Neural crest cell (in vitro differentiated cells): ENCODE results near the gene SKIL. TPM values are rescaled to one million over a fixed set of nuclear protein-coding genes. Genes with fewer than 3 reads are reported as not detected.

Experiments
- DNase-seq: peaks from one replicate; pipeline ENCODE4 v3.0.0; 2021; ENCODE audit warnings: low read depth, mixed read lengths, low spot score
- H3K27ac Mint-ChIP-seq: one replicate; pipeline ENCODE4 v1.8.0; 2021; ENCODE audit warnings: mild to moderate bottlenecking, mixed read lengths; ENCODE audit not compliant: unreplicated experiment
- H3K27me3 Mint-ChIP-seq: 2 replicates; pipeline ENCODE4 v1.8.0; 2021; ENCODE audit warnings: low read depth, mild to moderate bottlenecking, mixed read lengths
- H3K36me3 Mint-ChIP-seq: 2 replicates; pipeline ENCODE4 v1.8.0; 2021; ENCODE audit warnings: low read depth, mild to moderate bottlenecking, mixed read lengths
- H3K4me1 Mint-ChIP-seq: 2 replicates; pipeline ENCODE4 v1.8.0; 2021; ENCODE audit warnings: mixed read lengths
- H3K4me3 Mint-ChIP-seq: one replicate; pipeline ENCODE4 v1.8.0; 2021; ENCODE audit warnings: mild to moderate bottlenecking, mixed read lengths
- H3K9me3 Mint-ChIP-seq: 2 replicates; pipeline ENCODE4 v1.8.0; 2021; ENCODE audit warnings: mixed read lengths
- CTCF ChIP-seq: fragments of 200-600 bp; sonication (generic); conservative IDR thresholded peaks from 2 replicates; pipeline ENCODE4 v1.5.0; 2021; ENCODE audit warnings: antibody characterized with exemption, mild to moderate bottlenecking
- long read RNA-seq: library from polyadenylated mRNA; unstranded; transcript quantifications from one replicate; pipeline ENCODE4 v2.0.0, GENCODE V29; 2020
- total RNA-seq: library from RNA; stranded (reverse); gene quantifications from 2 replicates; pipeline ENCODE4 v1.2.1, GENCODE V29; 2021

The SKIL gene
- 17.7 and 18.0 TPM in 2 replicates for total RNA-seq
- long read RNA-seq, partial matches to known transcripts, result 3 of 9 reads
- long read RNA-seq, other reads (novel, unspliced or antisense), result 3 of 9 reads

- peak; percentile 85 for DNase-seq
- peak; percentile 14 for TF ChIP-seq CTCF
- peaks cover 5% of the 10 kb centered on the region for H3K27me3 Mint-ChIP-seq
- peak within 1 kb of the TSS; percentile 91 for H3K4me3 Mint-ChIP-seq
- no peaks in the 10 kb centered on the region for H3K9me3 Mint-ChIP-seq
- H3K4me1 Mint-ChIP-seq, result peaks cover 44% of the 10 kb centered on the region
- H3K27ac Mint-ChIP-seq, result peak within 1 kb of the TSS; percentile 98
- H3K36me3 Mint-ChIP-seq, result peaks cover 2% of the 10 kb centered on the region
Observed at GRCh38 chr3:170357176-170358041, at the start of gene SKIL. TSS of gene SKIL (plus strand) at chr3:170357715. CDS start at chr3:170360332, 2,617 bp downstream.

- H3K4me3 Mint-ChIP-seq, result no peak overlapping the region
- no peak overlapping the region for H3K27ac Mint-ChIP-seq
- H3K9me3 Mint-ChIP-seq, result no peaks in the 10 kb centered on the region
- H3K4me1 Mint-ChIP-seq, result peaks cover 4% of the 10 kb centered on the region
- H3K27me3 Mint-ChIP-seq, result no peaks in the 10 kb centered on the region
- no peaks in the 10 kb centered on the region for H3K36me3 Mint-ChIP-seq
- no peak for TF ChIP-seq CTCF
- DNase-seq, result no peak
Observed at GRCh38 chr3:170309046-170309445, 48.5 kb upstream of the SKIL start.

- no peak for DNase-seq
- H3K27ac Mint-ChIP-seq, result no peak overlapping the region
- TF ChIP-seq CTCF, result no peak
- H3K4me1 Mint-ChIP-seq, result peaks cover 24% of the 10 kb centered on the region
- no peak overlapping the region for H3K4me3 Mint-ChIP-seq
- H3K27me3 Mint-ChIP-seq, result no peaks in the 10 kb centered on the region
- no peaks in the 10 kb centered on the region for H3K9me3 Mint-ChIP-seq
- H3K36me3 Mint-ChIP-seq, result no peaks in the 10 kb centered on the region
Observed at GRCh38 chr3:170317954-170318353, 39.6 kb upstream of the SKIL start.

- no peak for DNase-seq
- peaks cover 34% of the 10 kb centered on the region for H3K4me1 Mint-ChIP-seq
- H3K36me3 Mint-ChIP-seq, result no peaks in the 10 kb centered on the region
- no peak overlapping the region for H3K27ac Mint-ChIP-seq
- H3K4me3 Mint-ChIP-seq, result no peak overlapping the region
- TF ChIP-seq CTCF, result no peak
- no peaks in the 10 kb centered on the region for H3K27me3 Mint-ChIP-seq
- H3K9me3 Mint-ChIP-seq, result no peaks in the 10 kb centered on the region
Observed at GRCh38 chr3:170320461-170321121, 36.9 kb upstream of the SKIL start.

GRCh38 chr3:170321321-170322034 lies 36.0 kb upstream of the SKIL start:
- no peak overlapping the region for H3K4me3 Mint-ChIP-seq
- peaks cover 34% of the 10 kb centered on the region for H3K4me1 Mint-ChIP-seq
- TF ChIP-seq CTCF, result no peak
- peaks cover under 1% of the 10 kb centered on the region for H3K9me3 Mint-ChIP-seq
- H3K27ac Mint-ChIP-seq, result no peak overlapping the region
- H3K27me3 Mint-ChIP-seq, result no peaks in the 10 kb centered on the region
- H3K36me3 Mint-ChIP-seq, result no peaks in the 10 kb centered on the region
- no peak for DNase-seq
